Tibial artery (tissue), 4 donors: ENCODE data around the gene GSC2.

Experiments used
- DNase-seq, 2 donors: peaks; one replicate each; pipeline ENCODE4 v3.0.0-alpha.2; 2019
- H3K27ac ChIP-seq, 2 donors: fragments of 200-600 bp; sonication (generic) in 1 of 2; 1 replicate in 1 of 2; 2 replicates in 1 of 2; pipeline ENCODE4 v1.5.1; 2018 to 2019; ENCODE audit warnings: mild to moderate bottlenecking in 1 of 2
- H3K27me3 ChIP-seq, 2 donors: fragments of 200-600 bp; sonication (generic) in 1 of 2; one replicate each; pipeline versions ENCODE4 v1.5.1 to v1.6.0; 2016 to 2019
- H3K36me3 ChIP-seq, 3 donors: fragments of 200-600 bp; sonication (generic) in 2 of 3; one replicate each; pipeline ENCODE4 v1.5.1; 2016 to 2019; ENCODE audit warnings: mild to moderate bottlenecking in 2 of 3
- H3K4me1 ChIP-seq, 4 donors: fragments of 200-600 bp; sonication (generic) in 2 of 4; 1 replicate in 3 of 4; 2 replicates in 1 of 4; pipeline ENCODE4 v1.5.1; 2016 to 2019
- H3K4me3 ChIP-seq, 2 donors: fragments of 200-600 bp; sonication (generic) in 1 of 2; 1 replicate in 1 of 2; 2 replicates in 1 of 2; pipeline ENCODE4 v1.5.1; 2018 to 2019; ENCODE audit warnings: mild to moderate bottlenecking in 2 of 2
- H3K9me3 ChIP-seq, 3 donors: fragments of 200-600 bp; sonication (generic) in 1 of 3; one replicate each; pipeline ENCODE4 v1.5.1; 2016 to 2019
- intact Hi-C: fragments of 100-400 bp; cut with DNase I; formaldehyde crosslinking; loops from one replicate; pipeline ENCODE4 v1.15.0; 2023; ENCODE audit warnings: low total_unique reads
- TF ChIP-seq, protein P1 (sequence below), 2 experiments: fragments of 200-600 bp in 1 of 2; fragments of 450-650 bp in 1 of 2; IDR thresholded peaks; one replicate each; pipeline ENCODE4 v1.5.1; 2017 to 2019; ENCODE audit warnings: antibody characterized with exemption in 2 of 2, mild to moderate bottlenecking in 1 of 2, moderate library complexity in 1 of 2

The GSC2 gene

GRCh38 chr22:19178657-19179496, 28.8 kb upstream of the GSC2 start, which contains the start of gene SLC25A1:
SLC25A1 (minus strand) TSS chr22:19178736; CDS start chr22:19178673, 63 bp downstream.
- DNase-seq, result peak; percentile 89 to 96
- no peaks in the 10 kb centered on the region for H3K9me3 ChIP-seq
- intact Hi-C loops, result loop anchor here (5.0 kb wide), 1 partner anchor 298 kb away; the partner anchor contains the start of genes CDC45 and UFD1
- peak within 1 kb of the TSS; percentile 77 to 78 for H3K4me3 ChIP-seq
- peak within 1 kb of the TSS; percentile 86 to 89 for H3K27ac ChIP-seq
- TF ChIP-seq, protein P1, sequence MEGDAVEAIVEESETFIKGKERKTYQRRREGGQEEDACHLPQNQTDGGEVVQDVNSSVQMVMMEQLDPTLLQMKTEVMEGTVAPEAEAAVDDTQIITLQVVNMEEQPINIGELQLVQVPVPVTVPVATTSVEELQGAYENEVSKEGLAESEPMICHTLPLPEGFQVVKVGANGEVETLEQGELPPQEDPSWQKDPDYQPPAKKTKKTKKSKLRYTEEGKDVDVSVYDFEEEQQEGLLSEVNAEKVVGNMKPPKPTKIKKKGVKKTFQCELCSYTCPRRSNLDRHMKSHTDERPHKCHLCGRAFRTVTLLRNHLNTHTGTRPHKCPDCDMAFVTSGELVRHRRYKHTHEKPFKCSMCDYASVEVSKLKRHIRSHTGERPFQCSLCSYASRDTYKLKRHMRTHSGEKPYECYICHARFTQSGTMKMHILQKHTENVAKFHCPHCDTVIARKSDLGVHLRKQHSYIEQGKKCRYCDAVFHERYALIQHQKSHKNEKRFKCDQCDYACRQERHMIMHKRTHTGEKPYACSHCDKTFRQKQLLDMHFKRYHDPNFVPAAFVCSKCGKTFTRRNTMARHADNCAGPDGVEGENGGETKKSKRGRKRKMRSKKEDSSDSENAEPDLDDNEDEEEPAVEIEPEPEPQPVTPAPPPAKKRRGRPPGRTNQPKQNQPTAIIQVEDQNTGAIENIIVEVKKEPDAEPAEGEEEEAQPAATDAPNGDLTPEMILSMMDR (IDR thresholded peaks at IDR 0.05), result no peak
- peaks cover 6 to 52% (median 36%) of the 10 kb centered on the region in 4 donors for H3K4me1 ChIP-seq
- H3K27me3 ChIP-seq, result no peaks in the 10 kb centered on the region
- peaks cover 0 to 18% (median 0%) of the 10 kb centered on the region in 3 donors for H3K36me3 ChIP-seq

GRCh38 chr22:19178065-19178656, 28.1 kb upstream of the GSC2 start:
- peaks cover 6 to 59% (median 42%) of the 10 kb centered on the region in 4 donors for H3K4me1 ChIP-seq
- no peak for DNase-seq
- intact Hi-C loops, result loop anchor here (5.0 kb wide), 1 partner anchor 299 kb away; the partner anchor contains the start of genes CDC45 and UFD1
- H3K36me3 ChIP-seq, result peaks cover 0 to 15% (median 0%) of the 10 kb centered on the region in 3 donors
- peak overlapping the region; percentile 77 to 78 for H3K4me3 ChIP-seq
- H3K27ac ChIP-seq, result peak overlapping the region; percentile 86 to 89
- TF ChIP-seq, protein P1 (IDR thresholded peaks at IDR 0.05), result no peak
- no peaks in the 10 kb centered on the region for H3K27me3 ChIP-seq
- H3K9me3 ChIP-seq, result no peaks in the 10 kb centered on the region

- peak overlapping the region; percentile 86 to 89 for H3K27ac ChIP-seq
- H3K4me3 ChIP-seq, result peak overlapping the region; percentile 77 to 78
- TF ChIP-seq, protein P1 (IDR thresholded peaks at IDR 0.05), result no peak
- no peak for DNase-seq
- peaks cover 0 to 12% (median 0%) of the 10 kb centered on the region in 3 donors for H3K36me3 ChIP-seq
- intact Hi-C loops, result loop anchor here (5.0 kb wide), 1 partner anchor 300 kb away; the partner anchor contains the start of genes CDC45 and UFD1
- H3K27me3 ChIP-seq, result no peaks in the 10 kb centered on the region
- no peaks in the 10 kb centered on the region for H3K9me3 ChIP-seq
- H3K4me1 ChIP-seq, result peaks cover 6 to 67% (median 48%) of the 10 kb centered on the region in 4 donors
Measured at GRCh38 chr22:19177164-19178064, 27.3 kb upstream of the GSC2 start.

- H3K4me1 ChIP-seq, result peaks cover 6 to 73% (median 54%) of the 10 kb centered on the region in 4 donors
- peak overlapping the region; percentile 77 to 78 for H3K4me3 ChIP-seq
- no peak for DNase-seq
- peaks cover 0 to 12% (median 0%) of the 10 kb centered on the region in 3 donors for H3K36me3 ChIP-seq
- intact Hi-C loops, result loop anchor here (5.0 kb wide), 1 partner anchor 301 kb away; the partner anchor contains the start of genes CDC45 and UFD1
- no peaks in the 10 kb centered on the region for H3K9me3 ChIP-seq
- TF ChIP-seq, protein P1 (IDR thresholded peaks at IDR 0.05), result no peak
- H3K27me3 ChIP-seq, result no peaks in the 10 kb centered on the region
- H3K27ac ChIP-seq, result peak overlapping the region; percentile 86 to 89
Measured at GRCh38 chr22:19176732-19177131, 26.6 kb upstream of the GSC2 start.
